ENCODE data around the gene PCDHGA1.

PCDHGA1 gene

GRCh38 chr5:141529873-141530272 lies 199.6 kb downstream of the PCDHGA1 start:
- TF ChIP-seq CTCF (conservative IDR thresholded peaks at IDR 0.05; ENCODE audit: low read length), result no peak
- no peak for DNase-seq (ENCODE audit: low read depth)
- no peak overlapping the region for H3K4me3 ChIP-seq (ENCODE audit: low read length)

GRCh38 chr5:141532726-141533125 lies 202.4 kb downstream of the PCDHGA1 start:
- DNase-seq (ENCODE audit: low read depth), result no peak
- no peak overlapping the region for H3K4me3 ChIP-seq (ENCODE audit: low read length)
- TF ChIP-seq CTCF (conservative IDR thresholded peaks at IDR 0.05; ENCODE audit: low read length), result no peak

- H3K4me3 ChIP-seq (ENCODE audit: low read length), result no peak overlapping the region
- no peak for DNase-seq (ENCODE audit: low read depth)
- no peak for TF ChIP-seq CTCF (conservative IDR thresholded peaks at IDR 0.05; ENCODE audit: low read length)
Observed at GRCh38 chr5:141533897-141534296, 203.6 kb downstream of the PCDHGA1 start.

- H3K4me3 ChIP-seq (ENCODE audit: low read length), result no peak overlapping the region
- DNase-seq (ENCODE audit: low read depth), result no peak
- no peak for TF ChIP-seq CTCF (conservative IDR thresholded peaks at IDR 0.05; ENCODE audit: low read length)
Observed at GRCh38 chr5:141534492-141535213, 204.3 kb downstream of the PCDHGA1 start.

GRCh38 chr5:141543053-141543452 lies 212.7 kb downstream of the PCDHGA1 start:
- TF ChIP-seq CTCF (conservative IDR thresholded peaks at IDR 0.05; ENCODE audit: low read length), result no peak
- no peak for DNase-seq (ENCODE audit: low read depth)
- no peak overlapping the region for H3K4me3 ChIP-seq (ENCODE audit: low read length)

GRCh38 chr5:141547488-141547887 lies 217.2 kb downstream of the PCDHGA1 start:
- peak; percentile 31 for DNase-seq (ENCODE audit: low read depth)
- TF ChIP-seq CTCF (conservative IDR thresholded peaks at IDR 0.05; ENCODE audit: low read length), result no peak
- H3K4me3 ChIP-seq (ENCODE audit: low read length), result no peak overlapping the region

- DNase-seq (ENCODE audit: low read depth), result no peak
Observed at GRCh38 chr5:141547921-141548320, 217.6 kb downstream of the PCDHGA1 start.

More at GRCh38 chr5:141547921-141548320, 217.6 kb downstream of the PCDHGA1 start:
- TF ChIP-seq CTCF (conservative IDR thresholded peaks at IDR 0.05; ENCODE audit: low read length), result no peak
- H3K4me3 ChIP-seq (ENCODE audit: low read length), result no peak overlapping the region
